ENCODE data around the gene ERBB4. TPM values are rescaled to one million over a fixed set of nuclear protein-coding genes. Genes with fewer than 3 reads are reported as not detected.

The ERBB4 gene
- total RNA-seq, 1 donor from 2014 or later: 1.2 TPM

GRCh38 chr2:212254339-212254738 is 284.3 kb downstream of the ERBB4 start:
- Histone ChIP-seq H3K4me2 (ENCODE audit: low read length) (no peak overlapping the region), H3K27ac (ENCODE audit: low read depth, low read length) (no peak overlapping the region), H3K9ac (ENCODE audit: low read length) (no peak overlapping the region), H3K9me3 (ENCODE audit: insufficient read depth, low read depth, low read length) (no peaks in the 10 kb centered on the region), H2AFZ (ENCODE audit: low read depth, low read length) (no peak overlapping the region), H3K36me3 (ENCODE audit: insufficient read depth, low read length) (no peaks in the 10 kb centered on the region), H4K20me1 (ENCODE audit: insufficient read depth, low read length) (no peaks in the 10 kb centered on the region), H3K27me3 (ENCODE audit: insufficient read depth, low read length) (no peaks in the 10 kb centered on the region), H3K4me3 (ENCODE audit: insufficient read depth, low read depth, low read length) (no peak overlapping the region), H3K79me2 (ENCODE audit: insufficient read depth, low read length) (no peaks in the 10 kb centered on the region), H3K4me1 (ENCODE audit: insufficient read depth, low read length) (no peaks in the 10 kb centered on the region)
- TF ChIP-seq, protein P1, sequence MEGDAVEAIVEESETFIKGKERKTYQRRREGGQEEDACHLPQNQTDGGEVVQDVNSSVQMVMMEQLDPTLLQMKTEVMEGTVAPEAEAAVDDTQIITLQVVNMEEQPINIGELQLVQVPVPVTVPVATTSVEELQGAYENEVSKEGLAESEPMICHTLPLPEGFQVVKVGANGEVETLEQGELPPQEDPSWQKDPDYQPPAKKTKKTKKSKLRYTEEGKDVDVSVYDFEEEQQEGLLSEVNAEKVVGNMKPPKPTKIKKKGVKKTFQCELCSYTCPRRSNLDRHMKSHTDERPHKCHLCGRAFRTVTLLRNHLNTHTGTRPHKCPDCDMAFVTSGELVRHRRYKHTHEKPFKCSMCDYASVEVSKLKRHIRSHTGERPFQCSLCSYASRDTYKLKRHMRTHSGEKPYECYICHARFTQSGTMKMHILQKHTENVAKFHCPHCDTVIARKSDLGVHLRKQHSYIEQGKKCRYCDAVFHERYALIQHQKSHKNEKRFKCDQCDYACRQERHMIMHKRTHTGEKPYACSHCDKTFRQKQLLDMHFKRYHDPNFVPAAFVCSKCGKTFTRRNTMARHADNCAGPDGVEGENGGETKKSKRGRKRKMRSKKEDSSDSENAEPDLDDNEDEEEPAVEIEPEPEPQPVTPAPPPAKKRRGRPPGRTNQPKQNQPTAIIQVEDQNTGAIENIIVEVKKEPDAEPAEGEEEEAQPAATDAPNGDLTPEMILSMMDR (IDR thresholded peaks at IDR 0.05; ENCODE audit: insufficient read depth, low read depth, low read length): no peak
- TF ChIP-seq EZH2 (IDR thresholded peaks at IDR 0.05; ENCODE audit: insufficient read depth, low read length): no peak
- Mint-ChIP-seq H3K4me3 (ENCODE audit: unreplicated experiment) (no peak overlapping the region), H3K9me3 (ENCODE audit: unreplicated experiment) (no peaks in the 10 kb centered on the region), H3K27me3 (ENCODE audit: low read depth, unreplicated experiment) (no peaks in the 10 kb centered on the region), H3K4me1 (ENCODE audit: low read depth, unreplicated experiment) (no peaks in the 10 kb centered on the region), H3K27ac (ENCODE audit: unreplicated experiment) (no peak overlapping the region), H3K36me3 (ENCODE audit: low read depth, unreplicated experiment) (no peaks in the 10 kb centered on the region)
- FAIRE-seq (no peak), DNase-seq (ENCODE audit: low read depth) (no peak)

DNA sequence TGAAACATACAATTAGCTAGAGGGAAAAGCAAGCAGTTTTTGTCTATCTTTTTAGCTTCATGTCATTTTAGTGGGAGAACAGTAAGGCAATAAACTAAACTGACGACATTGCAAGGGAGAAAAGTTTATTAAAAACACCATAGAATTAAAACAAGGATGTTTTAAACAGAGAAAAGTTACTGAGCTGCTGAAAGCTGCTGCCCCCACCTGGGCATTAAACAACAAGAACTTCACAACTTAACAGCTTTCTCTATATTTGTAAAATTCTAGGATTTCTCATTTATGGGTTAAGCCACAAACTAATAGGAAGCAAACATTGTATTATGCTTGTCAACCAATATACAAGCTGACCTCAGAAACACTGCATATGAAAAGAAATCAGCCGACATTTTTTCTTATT is 289.2 kb downstream of the ERBB4 start:
- no peak overlapping the region for H3K4me2 ChIP-seq (ENCODE audit: low read length)
- H3K27ac Mint-ChIP-seq (ENCODE audit: unreplicated experiment): no peak overlapping the region
- H3K27ac ChIP-seq (ENCODE audit: low read depth, low read length): no peak overlapping the region
- no peak overlapping the region for H2AFZ ChIP-seq (ENCODE audit: low read depth, low read length)
- no peaks in the 10 kb centered on the region for H3K27me3 Mint-ChIP-seq (ENCODE audit: low read depth, unreplicated experiment)
- H3K4me3 ChIP-seq (ENCODE audit: insufficient read depth, low read depth, low read length): no peak overlapping the region
- no peaks in the 10 kb centered on the region for H3K79me2 ChIP-seq (ENCODE audit: insufficient read depth, low read length)
- H3K4me3 Mint-ChIP-seq (ENCODE audit: unreplicated experiment): no peak overlapping the region
- H3K4me1 Mint-ChIP-seq (ENCODE audit: low read depth, unreplicated experiment): no peaks in the 10 kb centered on the region
- no peaks in the 10 kb centered on the region for H3K27me3 ChIP-seq (ENCODE audit: insufficient read depth, low read length)
- H4K20me1 ChIP-seq (ENCODE audit: insufficient read depth, low read length): no peaks in the 10 kb centered on the region
- DNase-seq (ENCODE audit: low read depth) (no peak), FAIRE-seq (no peak)
- H3K9me3 Mint-ChIP-seq (ENCODE audit: unreplicated experiment): no peaks in the 10 kb centered on the region
- no peaks in the 10 kb centered on the region for H3K36me3 ChIP-seq (ENCODE audit: insufficient read depth, low read length)
- H3K4me1 ChIP-seq (ENCODE audit: insufficient read depth, low read length): no peaks in the 10 kb centered on the region
- H3K36me3 Mint-ChIP-seq (ENCODE audit: low read depth, unreplicated experiment): no peaks in the 10 kb centered on the region
- H3K9ac ChIP-seq (ENCODE audit: low read length): no peak overlapping the region
- no peaks in the 10 kb centered on the region for H3K9me3 ChIP-seq (ENCODE audit: insufficient read depth, low read depth, low read length)
- TF ChIP-seq EZH2 (IDR thresholded peaks at IDR 0.05; ENCODE audit: insufficient read depth, low read length): no peak
- TF ChIP-seq, protein P1 (IDR thresholded peaks at IDR 0.05; ENCODE audit: insufficient read depth, low read depth, low read length): peak; percentile 40

DNA sequence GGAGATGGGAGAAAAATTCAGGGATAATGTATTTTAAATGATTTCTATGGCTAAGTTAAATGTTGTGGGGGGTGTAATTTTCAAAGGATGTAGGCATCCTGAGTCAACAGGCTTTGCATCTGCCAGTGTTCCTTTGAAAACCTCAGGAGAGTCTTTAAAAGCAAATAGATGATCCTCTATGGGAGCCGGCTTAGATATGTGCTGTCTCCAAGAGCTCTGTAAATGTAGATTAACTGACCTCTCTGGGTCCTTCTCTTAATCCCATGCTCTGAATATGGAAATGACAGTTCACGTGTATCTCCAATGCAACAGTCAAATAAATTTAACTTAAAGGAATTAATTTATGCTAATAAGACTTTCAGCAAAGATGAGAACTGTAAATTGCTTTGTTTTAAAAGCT is 292.7 kb downstream of the ERBB4 start:
- Mint-ChIP-seq H3K4me3 (ENCODE audit: unreplicated experiment) (no peak overlapping the region), H3K9me3 (ENCODE audit: unreplicated experiment) (no peaks in the 10 kb centered on the region)
- H3K4me3 ChIP-seq (ENCODE audit: insufficient read depth, low read depth, low read length): no peak overlapping the region

More for the DNA sequence above, 292.7 kb downstream of the ERBB4 start:
- Mint-ChIP-seq H3K4me1 (ENCODE audit: low read depth, unreplicated experiment) (no peaks in the 10 kb centered on the region), H3K27ac (ENCODE audit: unreplicated experiment) (no peak overlapping the region), H3K27me3 (ENCODE audit: low read depth, unreplicated experiment) (no peaks in the 10 kb centered on the region), H3K36me3 (ENCODE audit: low read depth, unreplicated experiment) (no peaks in the 10 kb centered on the region)
- no peak overlapping the region for H3K9ac ChIP-seq (ENCODE audit: low read length)
- H2AFZ ChIP-seq (ENCODE audit: low read depth, low read length): no peak overlapping the region
- H3K79me2 ChIP-seq (ENCODE audit: insufficient read depth, low read length): no peaks in the 10 kb centered on the region
- no peak for TF ChIP-seq EZH2 (IDR thresholded peaks at IDR 0.05; ENCODE audit: insufficient read depth, low read length)
- TF ChIP-seq, protein P1 (IDR thresholded peaks at IDR 0.05; ENCODE audit: insufficient read depth, low read depth, low read length): no peak
- H4K20me1 ChIP-seq (ENCODE audit: insufficient read depth, low read length): no peaks in the 10 kb centered on the region
- no peak for FAIRE-seq
- no peak overlapping the region for H3K27ac ChIP-seq (ENCODE audit: low read depth, low read length)
- no peak for DNase-seq (ENCODE audit: low read depth)
- no peaks in the 10 kb centered on the region for H3K36me3 ChIP-seq (ENCODE audit: insufficient read depth, low read length)
- no peaks in the 10 kb centered on the region for H3K4me1 ChIP-seq (ENCODE audit: insufficient read depth, low read length)
- no peaks in the 10 kb centered on the region for H3K9me3 ChIP-seq (ENCODE audit: insufficient read depth, low read depth, low read length)
- no peak overlapping the region for H3K4me2 ChIP-seq (ENCODE audit: low read length)
- H3K27me3 ChIP-seq (ENCODE audit: insufficient read depth, low read length): no peaks in the 10 kb centered on the region

Measured in astrocyte (in vitro differentiated cells and primary cell).